AG09309 (cell line): ENCODE results near the gene CDA.

Source experiments
- DNase-seq: peaks from one replicate; pipeline ENCODE4 v3.0.0-alpha.2; 2010; ENCODE audit warnings: low read depth
- H3K4me3 ChIP-seq: 2 replicates; pipeline ENCODE4 v1.5.1; 2011; ENCODE audit warnings: mild to moderate bottlenecking, low read depth, low read length, moderate library complexity; ENCODE audit not compliant: control insufficient read depth
- TF ChIP-seq, protein P1 (sequence below): IDR thresholded peaks from 2 replicates; pipeline ENCODE4 v1.5.1; 2011; ENCODE audit warnings: mild to moderate bottlenecking, low read depth, low read length, inconsistent platforms; ENCODE audit not compliant: insufficient read depth, control insufficient read depth; ENCODE audit errors: missing control alignments

Gene CDA

DNA sequence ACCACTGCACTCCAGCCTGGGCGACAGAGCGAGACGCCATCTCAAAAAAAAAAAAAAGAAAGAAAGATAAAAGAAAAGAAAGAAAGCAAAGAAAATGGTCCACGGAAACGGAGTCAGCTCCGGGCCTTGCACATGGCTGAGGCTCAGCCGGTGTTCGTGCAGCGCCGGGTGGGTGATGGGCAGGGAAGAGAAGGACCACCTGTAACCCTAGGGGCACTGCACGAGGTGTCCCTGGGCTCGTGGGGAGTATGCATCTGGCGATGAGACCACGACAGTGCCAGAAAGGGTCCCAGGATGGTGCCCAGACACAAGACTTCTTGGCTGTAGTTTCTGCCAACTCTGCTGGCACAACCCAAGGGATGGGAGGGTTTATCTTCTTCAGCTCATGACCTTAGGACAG lies 5.8 kb downstream of the CDA start:
- TF ChIP-seq, protein P1, sequence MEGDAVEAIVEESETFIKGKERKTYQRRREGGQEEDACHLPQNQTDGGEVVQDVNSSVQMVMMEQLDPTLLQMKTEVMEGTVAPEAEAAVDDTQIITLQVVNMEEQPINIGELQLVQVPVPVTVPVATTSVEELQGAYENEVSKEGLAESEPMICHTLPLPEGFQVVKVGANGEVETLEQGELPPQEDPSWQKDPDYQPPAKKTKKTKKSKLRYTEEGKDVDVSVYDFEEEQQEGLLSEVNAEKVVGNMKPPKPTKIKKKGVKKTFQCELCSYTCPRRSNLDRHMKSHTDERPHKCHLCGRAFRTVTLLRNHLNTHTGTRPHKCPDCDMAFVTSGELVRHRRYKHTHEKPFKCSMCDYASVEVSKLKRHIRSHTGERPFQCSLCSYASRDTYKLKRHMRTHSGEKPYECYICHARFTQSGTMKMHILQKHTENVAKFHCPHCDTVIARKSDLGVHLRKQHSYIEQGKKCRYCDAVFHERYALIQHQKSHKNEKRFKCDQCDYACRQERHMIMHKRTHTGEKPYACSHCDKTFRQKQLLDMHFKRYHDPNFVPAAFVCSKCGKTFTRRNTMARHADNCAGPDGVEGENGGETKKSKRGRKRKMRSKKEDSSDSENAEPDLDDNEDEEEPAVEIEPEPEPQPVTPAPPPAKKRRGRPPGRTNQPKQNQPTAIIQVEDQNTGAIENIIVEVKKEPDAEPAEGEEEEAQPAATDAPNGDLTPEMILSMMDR, result no peak
- H3K4me3 ChIP-seq, result no peak overlapping the region
- no peak for DNase-seq

DNA sequence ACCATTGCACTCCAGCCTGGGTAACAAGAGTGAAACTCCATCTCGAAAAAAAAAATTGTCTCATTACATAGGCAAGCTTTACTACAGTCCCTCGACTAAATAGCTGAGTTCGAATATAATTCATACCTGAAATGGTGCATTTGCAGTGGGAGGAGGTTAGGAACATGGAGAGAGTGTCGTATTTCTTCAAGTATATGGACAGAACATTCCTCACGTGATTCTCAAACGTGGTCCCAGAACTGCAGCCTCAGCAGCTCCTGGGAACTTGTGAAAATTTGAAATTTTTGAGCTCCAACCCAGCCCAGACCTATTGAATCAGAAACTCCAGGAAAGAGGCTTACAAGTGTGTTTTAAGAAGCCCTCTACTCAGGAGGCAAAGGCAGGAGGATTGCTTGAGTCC lies 7.2 kb downstream of the CDA start:
- TF ChIP-seq, protein P1, result no peak
- DNase-seq, result no peak
- H3K4me3 ChIP-seq, result no peak overlapping the region

DNA sequence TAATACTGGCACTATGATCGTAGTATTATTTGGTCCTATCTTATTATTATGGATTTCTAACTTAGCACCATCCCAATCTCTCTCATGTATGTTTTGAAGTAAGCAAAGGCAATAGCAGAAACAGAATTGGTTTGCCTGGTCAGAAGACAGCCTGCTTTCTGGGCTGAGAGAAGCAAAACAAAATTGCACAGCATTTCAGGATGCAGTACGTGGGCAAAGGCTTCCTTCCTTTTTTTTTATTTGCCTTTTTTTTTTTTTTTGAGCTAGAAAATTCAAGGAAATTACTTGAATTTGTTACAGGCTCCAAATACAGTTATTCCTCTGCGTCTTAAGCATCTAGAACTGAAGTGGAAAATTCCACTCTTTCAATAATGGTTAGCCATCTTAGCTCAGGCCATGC lies 8.8 kb downstream of the CDA start:
- H3K4me3 ChIP-seq, result no peak overlapping the region
- DNase-seq, result no peak
- TF ChIP-seq, protein P1, result no peak

DNA sequence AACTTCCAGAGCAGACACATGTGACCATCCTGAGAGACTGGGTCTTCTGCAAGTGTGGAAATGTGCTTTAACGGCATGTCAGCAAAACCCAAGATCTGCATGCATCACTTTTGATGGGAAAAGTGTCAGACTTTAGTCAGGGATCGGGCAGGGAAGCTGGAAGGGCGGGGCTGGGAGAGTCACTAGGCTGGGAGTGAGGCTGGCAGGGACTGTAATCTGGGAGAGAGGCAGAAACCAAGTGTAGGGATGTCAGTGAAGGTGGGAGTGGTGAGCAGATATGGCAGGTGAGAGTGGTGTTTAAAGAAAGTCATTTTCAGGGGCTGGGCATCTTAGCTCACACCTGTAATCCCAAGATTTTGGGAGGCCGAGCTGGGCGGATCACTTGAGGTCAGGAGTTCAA lies 11.3 kb downstream of the CDA start:
- TF ChIP-seq, protein P1, result no peak
- DNase-seq, result no peak
- H3K4me3 ChIP-seq, result no peak overlapping the region

DNA sequence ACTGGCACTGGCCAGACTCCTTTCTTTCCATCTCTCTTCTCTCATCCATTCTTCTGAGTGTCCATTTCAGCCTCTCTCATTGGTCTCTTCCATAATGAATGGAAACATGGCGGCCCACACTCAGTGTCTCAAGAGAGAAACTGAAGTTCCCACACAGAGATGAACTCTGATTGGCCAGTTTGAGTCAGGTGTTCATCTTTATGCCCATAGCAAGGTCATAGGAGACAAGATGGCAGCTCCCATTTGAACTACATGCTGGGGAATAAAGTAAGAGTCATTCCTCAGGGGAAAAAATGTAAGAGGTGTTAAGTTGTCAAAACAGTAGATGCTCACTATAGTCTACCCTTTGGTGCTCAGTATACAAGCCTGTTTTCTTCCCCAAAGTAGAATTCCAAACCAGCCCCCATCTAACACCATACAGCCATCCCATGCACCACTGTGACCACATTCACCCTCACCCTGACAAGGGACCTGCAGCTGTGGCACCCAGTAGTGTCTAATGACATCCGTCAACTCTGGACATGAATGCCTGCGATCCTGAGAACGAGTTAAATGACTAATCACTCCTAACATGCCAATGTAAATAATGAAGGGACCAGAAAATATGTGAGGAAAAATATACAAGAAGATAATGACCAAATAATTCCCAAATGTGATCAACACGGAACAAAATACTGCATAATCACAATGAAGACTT lies 12.4 kb downstream of the CDA start:
- H3K4me3 ChIP-seq, result no peak overlapping the region
- TF ChIP-seq, protein P1, result no peak
- DNase-seq, result no peak

DNA sequence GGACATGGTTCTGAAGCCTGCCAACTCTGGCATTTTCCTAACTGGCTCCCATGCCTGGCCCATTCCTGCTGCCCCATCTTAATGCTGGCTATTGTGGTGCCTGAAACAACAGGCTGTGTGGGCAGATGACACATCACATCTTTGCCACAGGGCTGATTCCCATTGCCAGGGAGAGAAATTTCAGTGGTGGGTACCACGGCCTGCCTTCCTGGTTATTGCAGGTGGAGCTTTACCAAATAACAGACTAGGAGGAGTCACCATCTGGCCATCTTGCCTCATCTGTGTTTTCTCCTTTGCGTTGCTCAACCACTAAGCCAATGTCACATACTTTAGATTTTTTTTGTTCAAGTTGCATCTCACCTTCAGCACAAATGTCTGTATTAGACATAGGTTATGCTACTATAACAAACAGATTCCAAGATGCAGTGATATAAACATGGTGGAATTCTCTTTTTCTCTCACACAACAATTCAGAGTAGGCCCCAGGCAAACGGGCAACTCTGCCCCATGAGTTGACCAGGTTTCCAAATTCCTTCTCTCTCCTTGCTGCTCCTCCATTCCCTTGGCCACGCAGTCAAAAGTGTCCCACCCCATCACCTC lies 14.1 kb downstream of the CDA start:
- TF ChIP-seq, protein P1, result no peak
- H3K4me3 ChIP-seq, result no peak overlapping the region
- DNase-seq, result no peak
